ELR (cell line): Measurements from ENCODE around the gene CHST5.
"Not testable (repeated sequence)": the region's sequence is repeated elsewhere in the genome, so short reads cannot be mapped to it uniquely, and the experiment has no call there.

Source experiments
- DNase-seq: peaks from one replicate; pipeline ENCODE4 v3.0.0-alpha.2; 2015; ENCODE audit warnings: low read depth

The CHST5 gene

GRCh38 chr16:75550211-75550662 lies 14.3 kb upstream of the CHST5 start:
- peak; percentile 44 for DNase-seq

GRCh38 chr16:75548456-75548855 lies 12.5 kb upstream of the CHST5 start:
- DNase-seq: not testable (repeated sequence)

GRCh38 chr16:75546293-75546692 lies 10.4 kb upstream of the CHST5 start:
- no peak for DNase-seq

- not testable (repeated sequence) for DNase-seq
Observed at GRCh38 chr16:75545879-75546278, 10.0 kb upstream of the CHST5 start.

GRCh38 chr16:75542462-75542861 lies 6.6 kb upstream of the CHST5 start:
- DNase-seq: not testable (repeated sequence)

GRCh38 chr16:75541236-75541635 lies 5.3 kb upstream of the CHST5 start:
- DNase-seq: no peak

GRCh38 chr16:75538882-75539565 lies 3.1 kb upstream of the CHST5 start:
- DNase-seq: not testable (repeated sequence)

GRCh38 chr16:75537776-75538175 lies 1.9 kb upstream of the CHST5 start:
- DNase-seq: no peak

- no peak for DNase-seq
Observed at GRCh38 chr16:75535211-75535843, 581 bp downstream of the CHST5 start.

GRCh38 chr16:75534560-75535205 lies 1.2 kb downstream of the CHST5 start:
- no peak for DNase-seq

GRCh38 chr16:75532791-75533190 lies 3.1 kb downstream of the CHST5 start:
- no peak for DNase-seq

GRCh38 chr16:75532142-75532765 lies 3.7 kb downstream of the CHST5 start:
- no peak for DNase-seq

GRCh38 chr16:75529959-75530358 lies 5.9 kb downstream of the CHST5 start:
- no peak for DNase-seq

GRCh38 chr16:75529056-75529905 lies 6.6 kb downstream of the CHST5 start:
- no peak for DNase-seq

GRCh38 chr16:75527825-75528299 lies 8.0 kb downstream of the CHST5 start:
- no peak for DNase-seq

- no peak for DNase-seq
Observed at GRCh38 chr16:75526032-75526790, 9.7 kb downstream of the CHST5 start.

- DNase-seq: no peak
Observed at GRCh38 chr16:75519175-75519574, 16.7 kb downstream of the CHST5 start.

GRCh38 chr16:75516189-75516966 lies 19.5 kb downstream of the CHST5 start:
- peak; percentile 43 for DNase-seq

GRCh38 chr16:75514296-75514695 lies 21.6 kb downstream of the CHST5 start:
- no peak for DNase-seq

- DNase-seq: peak; percentile 90
Observed at GRCh38 chr16:75506574-75506973, 29.3 kb downstream of the CHST5 start.
